HepG2 (cell line): ENCODE measurements around the gene MYCBPAP. TPM values are rescaled to one million over a fixed set of nuclear protein-coding genes. Genes with fewer than 3 reads are reported as not detected.

Experiments used
- ARNTL ChIP-seq: sonication (generic); formaldehyde crosslinking; IDR thresholded peaks from 2 replicates; pipeline ENCODE4 v1.4.0; 2020; ENCODE audit warnings: mild to moderate bottlenecking, missing genetic modification reagents
- ATF7-NPFF ChIP-seq: sonication (generic); formaldehyde crosslinking; IDR thresholded peaks from 2 replicates; pipeline ENCODE4 v1.8.1; 2023; ENCODE audit warnings: mild to moderate bottlenecking, low read depth, missing genetic modification reagents, moderate library complexity
- CBX5 ChIP-seq: sonication (generic); formaldehyde crosslinking; IDR thresholded peaks from 2 replicates; pipeline ENCODE4 v1.4.0; 2020; ENCODE audit warnings: missing genetic modification reagents, borderline replicate concordance
- HDAC2 ChIP-seq: sonication (generic); formaldehyde crosslinking; IDR thresholded peaks from 2 replicates; pipeline ENCODE4 v1.4.0; 2020; ENCODE audit warnings: missing genetic modification reagents
- HNRNPLL ChIP-seq: fragments of 200-400 bp; formaldehyde crosslinking; IDR thresholded peaks from 2 replicates; pipeline ENCODE4 v1.6.1; 2017; ENCODE audit warnings: mild to moderate bottlenecking, low read depth, low read length; ENCODE audit not compliant: poor library complexity, severe bottlenecking
- MBNL3 ChIP-seq: fragments of 250-450 bp; sonication (Bioruptor Pico); conservative IDR thresholded peaks from 2 replicates; pipeline ENCODE4 v1.8.0; 2022; ENCODE audit warnings: mild to moderate bottlenecking, inconsistent platforms
- MEF2D ChIP-seq: sonication (generic); formaldehyde crosslinking; IDR thresholded peaks from 2 replicates; pipeline ENCODE4 v1.5.1; 2020; ENCODE audit warnings: mild to moderate bottlenecking, missing genetic modification reagents
- MIXL1 ChIP-seq: IDR thresholded peaks from 2 replicates; pipeline ENCODE4 v1.6.1; 2016
- ZBTB20 ChIP-seq: sonication (generic); formaldehyde crosslinking; IDR thresholded peaks from 2 replicates; pipeline ENCODE4 v1.8.1; 2023; ENCODE audit warnings: missing genetic modification reagents, low read depth, mild to moderate bottlenecking, borderline replicate concordance
- ZKSCAN5 ChIP-seq: sonication (generic); formaldehyde crosslinking; IDR thresholded peaks from 2 replicates; pipeline ENCODE4 v1.5.1; 2020; ENCODE audit warnings: mild to moderate bottlenecking, missing genetic modification reagents
- ZNF7 ChIP-seq: IDR thresholded peaks from 2 replicates; pipeline ENCODE4 v1.6.1; 2016; ENCODE audit warnings: missing biosample characterization, missing genetic modification reagents
- polyA plus RNA-seq, 8 experiments: library from polyadenylated mRNA; depleted of rRNA in 3 of 8; stranded (reverse) in 7 of 8; unstranded in 1 of 8; fragments of >200 nt; fragmentation: Illumina TruSeq in 4 of 8; extraction: Trizol in 4 of 8; gene quantifications; 2 replicates each; pipeline versions ENCODE4 v1.2.1 to v1.2.3, GENCODE V29; 2011 to 2016; ENCODE audit warnings: low read depth in 4 of 8, missing spikeins in 1 of 8, mixed read lengths in 1 of 8; ENCODE audit not compliant: insufficient read depth in 1 of 8
- total RNA-seq, 5 experiments: library from RNA; depleted of rRNA; stranded (reverse); fragments of >200 nt; fragmentation: Illumina TruSeq; extraction: Trizol; gene quantifications; 2 replicates each; pipeline ENCODE4 v1.2.3, GENCODE V29; 2016; ENCODE audit warnings: low read depth in 1 of 5
- TF ChIP-seq, protein P1 (sequence below), 2 experiments: sonication (generic) in 1 of 2; formaldehyde crosslinking in 1 of 2; IDR thresholded peaks; 2 replicates each; pipeline versions ENCODE4 v1.6.1 to v1.9.0; 2014 to 2022; ENCODE audit warnings: antibody characterized with exemption in 1 of 2, borderline replicate concordance in 1 of 2, inconsistent platforms in 1 of 2, low read depth in 1 of 2, missing genetic modification reagents in 1 of 2
- TF ChIP-seq, protein P2 (sequence below): sonication (generic); formaldehyde crosslinking; IDR thresholded peaks from 2 replicates; pipeline ENCODE4 v1.8.0; 2022; ENCODE audit warnings: missing genetic modification reagents, mild to moderate bottlenecking, moderate library complexity, borderline replicate concordance
- TF ChIP-seq, protein P3 (sequence below): sonication (generic); formaldehyde crosslinking; IDR thresholded peaks from 2 replicates; pipeline ENCODE4 v1.9.0; 2022; ENCODE audit warnings: low read depth, missing genetic modification reagents
- TF ChIP-seq, protein P4 (sequence below): sonication (generic); formaldehyde crosslinking; IDR thresholded peaks from 2 replicates; pipeline ENCODE4 v1.4.0; 2020; ENCODE audit warnings: missing genetic modification reagents

Gene MYCBPAP
- total and polyA plus RNA-seq, 2 of the 13 experiments (the other 11 are each of a cell fraction or from before 2014, with no cell fraction given), result 0.22 to 0.24 TPM

DNA sequence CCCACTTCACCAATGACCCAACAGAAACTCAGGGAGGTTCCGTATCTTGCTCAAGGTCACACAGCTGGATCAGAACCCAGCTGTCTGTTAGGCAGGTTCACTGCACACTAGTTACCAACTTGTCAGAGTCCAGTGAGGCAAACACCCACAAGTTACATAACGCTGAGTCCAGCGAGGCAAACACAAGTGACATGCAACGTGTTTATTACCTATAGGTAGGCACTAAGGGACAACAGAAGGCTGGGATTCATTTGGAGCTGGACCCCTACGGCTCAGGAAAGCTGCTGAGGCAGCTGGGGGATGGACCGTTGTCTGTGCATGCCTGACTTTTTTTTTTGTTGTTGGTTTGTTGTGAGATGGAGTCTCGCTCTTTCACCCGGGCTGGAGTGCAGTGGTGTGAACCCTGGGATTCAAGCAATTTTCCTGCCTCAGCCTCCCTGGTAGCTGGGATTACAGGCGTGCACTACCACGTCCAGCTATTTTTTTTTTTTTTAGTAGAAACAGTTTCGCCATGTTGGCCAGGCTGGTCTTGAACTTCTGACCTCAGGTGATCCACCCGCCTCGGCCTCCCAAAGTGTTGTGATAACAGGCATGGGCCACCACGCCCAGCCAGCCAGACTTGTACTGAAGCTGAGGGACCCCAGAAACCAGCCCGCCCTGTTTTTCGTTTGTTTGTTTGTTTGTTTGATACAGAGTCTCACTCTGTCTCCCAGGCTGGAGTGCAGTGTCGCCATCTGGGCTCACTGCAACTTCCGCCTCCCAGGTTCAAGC lies 31.5 kb upstream of the MYCBPAP start (continued):
- TF ChIP-seq, protein P1, sequence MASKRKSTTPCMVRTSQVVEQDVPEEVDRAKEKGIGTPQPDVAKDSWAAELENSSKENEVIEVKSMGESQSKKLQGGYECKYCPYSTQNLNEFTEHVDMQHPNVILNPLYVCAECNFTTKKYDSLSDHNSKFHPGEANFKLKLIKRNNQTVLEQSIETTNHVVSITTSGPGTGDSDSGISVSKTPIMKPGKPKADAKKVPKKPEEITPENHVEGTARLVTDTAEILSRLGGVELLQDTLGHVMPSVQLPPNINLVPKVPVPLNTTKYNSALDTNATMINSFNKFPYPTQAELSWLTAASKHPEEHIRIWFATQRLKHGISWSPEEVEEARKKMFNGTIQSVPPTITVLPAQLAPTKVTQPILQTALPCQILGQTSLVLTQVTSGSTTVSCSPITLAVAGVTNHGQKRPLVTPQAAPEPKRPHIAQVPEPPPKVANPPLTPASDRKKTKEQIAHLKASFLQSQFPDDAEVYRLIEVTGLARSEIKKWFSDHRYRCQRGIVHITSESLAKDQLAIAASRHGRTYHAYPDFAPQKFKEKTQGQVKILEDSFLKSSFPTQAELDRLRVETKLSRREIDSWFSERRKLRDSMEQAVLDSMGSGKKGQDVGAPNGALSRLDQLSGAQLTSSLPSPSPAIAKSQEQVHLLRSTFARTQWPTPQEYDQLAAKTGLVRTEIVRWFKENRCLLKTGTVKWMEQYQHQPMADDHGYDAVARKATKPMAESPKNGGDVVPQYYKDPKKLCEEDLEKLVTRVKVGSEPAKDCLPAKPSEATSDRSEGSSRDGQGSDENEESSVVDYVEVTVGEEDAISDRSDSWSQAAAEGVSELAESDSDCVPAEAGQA (IDR thresholded peaks at IDR 0.05; ENCODE audit: low read depth), result peak; percentile 29; the same call in 1 of the 2 replicates
- TF ChIP-seq, protein P1 (CRISPR knock-in tag; IDR thresholded peaks at IDR 0.05; ENCODE audit: borderline replicate concordance), result no peak
- TF ChIP-seq, protein P2, sequence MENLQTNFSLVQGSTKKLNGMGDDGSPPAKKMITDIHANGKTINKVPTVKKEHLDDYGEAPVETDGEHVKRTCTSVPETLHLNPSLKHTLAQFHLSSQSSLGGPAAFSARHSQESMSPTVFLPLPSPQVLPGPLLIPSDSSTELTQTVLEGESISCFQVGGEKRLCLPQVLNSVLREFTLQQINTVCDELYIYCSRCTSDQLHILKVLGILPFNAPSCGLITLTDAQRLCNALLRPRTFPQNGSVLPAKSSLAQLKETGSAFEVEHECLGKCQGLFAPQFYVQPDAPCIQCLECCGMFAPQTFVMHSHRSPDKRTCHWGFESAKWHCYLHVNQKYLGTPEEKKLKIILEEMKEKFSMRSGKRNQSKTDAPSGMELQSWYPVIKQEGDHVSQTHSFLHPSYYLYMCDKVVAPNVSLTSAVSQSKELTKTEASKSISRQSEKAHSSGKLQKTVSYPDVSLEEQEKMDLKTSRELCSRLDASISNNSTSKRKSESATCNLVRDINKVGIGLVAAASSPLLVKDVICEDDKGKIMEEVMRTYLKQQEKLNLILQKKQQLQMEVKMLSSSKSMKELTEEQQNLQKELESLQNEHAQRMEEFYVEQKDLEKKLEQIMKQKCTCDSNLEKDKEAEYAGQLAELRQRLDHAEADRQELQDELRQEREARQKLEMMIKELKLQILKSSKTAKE (CRISPR knock-in tag), result no peak
- peak; percentile 57; the same call in 1 of the 2 replicates for TF ChIP-seq CBX5 (CRISPR knock-in tag)
- TF ChIP-seq ARNTL (CRISPR knock-in tag), result peak; percentile 97
- peak; percentile 45; the same call in 1 of the 2 replicates for TF ChIP-seq HDAC2 (CRISPR knock-in tag)
- TF ChIP-seq ATF7-NPFF (CRISPR knock-in tag), result no peak
- peak; percentile 78; the same call in 1 of the 2 replicates for TF ChIP-seq ZBTB20 (CRISPR knock-in tag)
- no peak for TF ChIP-seq HNRNPLL
- 0 out of 2 replicates have a peak, but pooled peaks have one; percentile 22 for TF ChIP-seq MIXL1 (CRISPR knock-in tag)
- 0 out of 2 replicates have a peak, but pooled peaks have one; percentile 67 for TF ChIP-seq MEF2D (CRISPR knock-in tag)
- TF ChIP-seq, protein P3, sequence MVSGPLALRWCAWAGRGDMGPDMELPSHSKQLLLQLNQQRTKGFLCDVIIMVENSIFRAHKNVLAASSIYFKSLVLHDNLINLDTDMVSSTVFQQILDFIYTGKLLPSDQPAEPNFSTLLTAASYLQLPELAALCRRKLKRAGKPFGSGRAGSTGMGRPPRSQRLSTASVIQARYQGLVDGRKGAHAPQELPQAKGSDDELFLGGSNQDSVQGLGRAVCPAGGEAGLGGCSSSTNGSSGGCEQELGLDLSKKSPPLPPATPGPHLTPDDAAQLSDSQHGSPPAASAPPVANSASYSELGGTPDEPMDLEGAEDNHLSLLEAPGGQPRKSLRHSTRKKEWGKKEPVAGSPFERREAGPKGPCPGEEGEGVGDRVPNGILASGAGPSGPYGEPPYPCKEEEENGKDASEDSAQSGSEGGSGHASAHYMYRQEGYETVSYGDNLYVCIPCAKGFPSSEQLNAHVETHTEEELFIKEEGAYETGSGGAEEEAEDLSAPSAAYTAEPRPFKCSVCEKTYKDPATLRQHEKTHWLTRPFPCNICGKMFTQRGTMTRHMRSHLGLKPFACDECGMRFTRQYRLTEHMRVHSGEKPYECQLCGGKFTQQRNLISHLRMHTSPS (CRISPR knock-in tag), result 0 out of 2 replicates have a peak, but pooled peaks have one; percentile 29
- TF ChIP-seq MBNL3 (CRISPR knock-in tag), result no peak
- peak; percentile 67; the same call in 1 of the 2 replicates for TF ChIP-seq ZNF7 (CRISPR knock-in tag)
- no peak for TF ChIP-seq ZKSCAN5 (CRISPR knock-in tag)
- TF ChIP-seq, protein P4, sequence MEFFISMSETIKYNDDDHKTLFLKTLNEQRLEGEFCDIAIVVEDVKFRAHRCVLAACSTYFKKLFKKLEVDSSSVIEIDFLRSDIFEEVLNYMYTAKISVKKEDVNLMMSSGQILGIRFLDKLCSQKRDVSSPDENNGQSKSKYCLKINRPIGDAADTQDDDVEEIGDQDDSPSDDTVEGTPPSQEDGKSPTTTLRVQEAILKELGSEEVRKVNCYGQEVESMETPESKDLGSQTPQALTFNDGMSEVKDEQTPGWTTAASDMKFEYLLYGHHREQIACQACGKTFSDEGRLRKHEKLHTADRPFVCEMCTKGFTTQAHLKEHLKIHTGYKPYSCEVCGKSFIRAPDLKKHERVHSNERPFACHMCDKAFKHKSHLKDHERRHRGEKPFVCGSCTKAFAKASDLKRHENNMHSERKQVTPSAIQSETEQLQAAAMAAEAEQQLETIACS (CRISPR knock-in tag), result no peak
